ENCODE results near the gene ATP1A4. TPM values are rescaled to one million over a fixed set of nuclear protein-coding genes. Genes with fewer than 3 reads are reported as not detected.

ATP1A4 gene
- total RNA-seq, 1 donor from 2014 or later = not detected

GRCh38 chr1:160127865-160128523 is 23.4 kb upstream of the ATP1A4 start:
- Mint-ChIP-seq H3K4me3 (no peak overlapping the region), H3K27ac (no peak overlapping the region), H3K4me1 (no peaks in the 10 kb centered on the region), H3K36me3 (ENCODE audit: low read depth) (no peaks in the 10 kb centered on the region), H3K9me3 (no peaks in the 10 kb centered on the region), H3K27me3 (peaks cover 9% of the 10 kb centered on the region)
- no peak for ATAC-seq (ENCODE audit: low read depth)
- DNase-seq = no peak
- intact Hi-C loops (cut with micrococcal nuclease) = no loop called here
- no peak for TF ChIP-seq CTCF (IDR thresholded peaks at IDR 0.05)
- CTCF ChIA-PET = no interaction called here
- POLR2A ChIA-PET = no interaction called here

- DNase-seq (no peak), ATAC-seq (ENCODE audit: low read depth) (no peak)
- Mint-ChIP-seq H3K27ac (no peak overlapping the region), H3K4me3 (no peak overlapping the region), H3K36me3 (ENCODE audit: low read depth) (no peaks in the 10 kb centered on the region), H3K4me1 (no peaks in the 10 kb centered on the region), H3K9me3 (no peaks in the 10 kb centered on the region), H3K27me3 (peaks cover 9% of the 10 kb centered on the region)
- intact Hi-C loops (cut with micrococcal nuclease) = no loop called here
- CTCF ChIA-PET = no interaction called here
- TF ChIP-seq CTCF (IDR thresholded peaks at IDR 0.05) = no peak
- POLR2A ChIA-PET = no interaction called here
These were observed 22.8 kb upstream of the ATP1A4 start for GRCh38 chr1:160128636-160129035.

- H3K27ac Mint-ChIP-seq = no peak overlapping the region
- H3K27me3 Mint-ChIP-seq = peaks cover 9% of the 10 kb centered on the region
- DNase-seq (no peak), ATAC-seq (ENCODE audit: low read depth) (no peak)
- no peaks in the 10 kb centered on the region for H3K36me3 Mint-ChIP-seq (ENCODE audit: low read depth)
- H3K9me3 Mint-ChIP-seq = no peaks in the 10 kb centered on the region
- intact Hi-C loops (cut with micrococcal nuclease) = no loop called here
- CTCF ChIA-PET = no interaction called here
- POLR2A ChIA-PET = no interaction called here
- H3K4me1 Mint-ChIP-seq = no peaks in the 10 kb centered on the region
- H3K4me3 Mint-ChIP-seq = no peak overlapping the region
- no peak for TF ChIP-seq CTCF (IDR thresholded peaks at IDR 0.05)
These were observed 22.4 kb upstream of the ATP1A4 start for GRCh38 chr1:160129046-160129445.

GRCh38 chr1:160129558-160129957 is 21.8 kb upstream of the ATP1A4 start:
- TF ChIP-seq CTCF (IDR thresholded peaks at IDR 0.05) = no peak
- H3K27ac Mint-ChIP-seq = no peak overlapping the region
- POLR2A ChIA-PET = no interaction called here

GRCh38 chr1:160129966-160130365 is 21.4 kb upstream of the ATP1A4 start:
- no peaks in the 10 kb centered on the region for H3K4me1 Mint-ChIP-seq
- ChIA-PET CTCF (no interaction called here), POLR2A (no interaction called here)
- H3K36me3 Mint-ChIP-seq (ENCODE audit: low read depth) = no peaks in the 10 kb centered on the region
- no peak for ATAC-seq (ENCODE audit: low read depth)
- DNase-seq = no peak
- intact Hi-C loops (cut with micrococcal nuclease) = no loop called here
- H3K27ac Mint-ChIP-seq = no peak overlapping the region
- peaks cover 12% of the 10 kb centered on the region for H3K27me3 Mint-ChIP-seq
- H3K4me3 Mint-ChIP-seq = no peak overlapping the region
- no peaks in the 10 kb centered on the region for H3K9me3 Mint-ChIP-seq
- no peak for TF ChIP-seq CTCF (IDR thresholded peaks at IDR 0.05)

More at GRCh38 chr1:160129558-160129957, 21.8 kb upstream of the ATP1A4 start:
- intact Hi-C loops (cut with micrococcal nuclease) = no loop called here
- H3K4me1 Mint-ChIP-seq = no peaks in the 10 kb centered on the region
- CTCF ChIA-PET = no interaction called here
- no peak overlapping the region for H3K4me3 Mint-ChIP-seq
- ATAC-seq (ENCODE audit: low read depth) = no peak
- peaks cover 9% of the 10 kb centered on the region for H3K27me3 Mint-ChIP-seq
- no peaks in the 10 kb centered on the region for H3K36me3 Mint-ChIP-seq (ENCODE audit: low read depth)
- no peak for DNase-seq
- no peaks in the 10 kb centered on the region for H3K9me3 Mint-ChIP-seq

Data from activated B cell treated with CpG ODN at 0.5 μM for 24 hours (primary cell).